Neural cell (in vitro differentiated cells): Measurements from ENCODE around the gene NPFFR1. TPM values are rescaled to one million over a fixed set of nuclear protein-coding genes. Genes with fewer than 3 reads are reported as not detected.

Experiments used
- H2AFZ ChIP-seq: fragments of 200-600, 300-800 bp; sonication (generic), shearing (Covaris generic); 2 replicates; pipeline ENCODE4 v1.6.0; 2014; ENCODE audit warnings: low read depth, mild to moderate bottlenecking, antibody characterized with exemption, low read length, moderate library complexity
- H3F3A ChIP-seq: fragments of 200-600 bp; shearing (Covaris generic); 2 replicates; pipeline ENCODE4 v1.6.1; 2016; ENCODE audit warnings: mild to moderate bottlenecking, moderate library complexity, mixed read lengths, antibody characterized with exemption, low read length; ENCODE audit not compliant: insufficient read depth, poor library complexity, severe bottlenecking
- H3K27ac ChIP-seq: fragments of 200-600, 300-800 bp; sonication (generic), shearing (Covaris generic); 2 replicates; pipeline ENCODE4 v1.5.1; 2014; ENCODE audit warnings: mild to moderate bottlenecking, low read length, moderate library complexity
- H3K27me3 ChIP-seq: fragments of 300-800, 200-600 bp; sonication (generic), shearing (Covaris generic); 2 replicates; pipeline ENCODE4 v1.6.0; 2014; ENCODE audit warnings: mild to moderate bottlenecking, low read depth, low read length, moderate library complexity; ENCODE audit not compliant: insufficient read depth
- H3K36me3 ChIP-seq: fragments of 300-800, 200-600 bp; sonication (generic), shearing (Covaris generic); 2 replicates; pipeline ENCODE4 v1.5.1; 2014; ENCODE audit warnings: mild to moderate bottlenecking, antibody characterized with exemption, low read length, moderate library complexity; ENCODE audit not compliant: insufficient read depth
- H3K4me2 ChIP-seq: fragments of 300-800, 200-600 bp; sonication (generic), shearing (Covaris generic); 2 replicates; pipeline ENCODE4 v1.6.0; 2014; ENCODE audit warnings: mild to moderate bottlenecking, low read length
- H3K4me3 ChIP-seq: fragments of 300-800, 200-600 bp; sonication (generic), shearing (Covaris generic); 2 replicates; pipeline ENCODE4 v1.5.1; 2014; ENCODE audit warnings: mild to moderate bottlenecking, low read length, moderate library complexity
- H3K79me2 ChIP-seq: fragments of 200-600 bp; shearing (Covaris generic); replicated peaks from 2 replicates; pipeline ENCODE4 v1.6.0; 2014; ENCODE audit warnings: mild to moderate bottlenecking, low read length, moderate library complexity; ENCODE audit not compliant: insufficient read depth
- H3K9ac ChIP-seq: fragments of 300-800, 200-600 bp; sonication (generic), shearing (Covaris generic); 2 replicates; pipeline ENCODE4 v1.6.1; 2016; ENCODE audit warnings: mild to moderate bottlenecking, low read length, mixed read lengths
- H3K9me2 ChIP-seq: fragments of 200-600 bp; shearing (Covaris generic); 2 replicates; pipeline ENCODE4 v1.6.1; 2016; ENCODE audit warnings: mild to moderate bottlenecking, low read length, mixed read lengths; ENCODE audit not compliant: insufficient read depth
- H3K9me3 ChIP-seq: fragments of 200-600, 300-800 bp; sonication (generic), shearing (Covaris generic); 2 replicates; pipeline ENCODE4 v1.6.1; 2016; ENCODE audit warnings: mild to moderate bottlenecking, mixed run types, low read length, moderate library complexity, mixed read lengths
- H4K20me1 ChIP-seq: fragments of 200-600 bp; shearing (Covaris generic); 2 replicates; pipeline ENCODE4 v1.6.1; 2016; ENCODE audit warnings: mild to moderate bottlenecking, mixed run types; ENCODE audit not compliant: insufficient read depth
- EP300 ChIP-seq: fragments of 450-650 bp; conservative IDR thresholded peaks from 2 replicates; pipeline ENCODE4 v1.6.1; 2014; ENCODE audit warnings: antibody characterized with exemption, mild to moderate bottlenecking, moderate library complexity; ENCODE audit not compliant: poor library complexity, severe bottlenecking
- EZH2 ChIP-seq: fragments of 200-600, 300-800 bp; shearing (Covaris generic), sonication (generic); IDR thresholded peaks from 2 replicates; pipeline ENCODE4 v1.6.1; 2014; ENCODE audit warnings: antibody characterized with exemption, low read length, borderline replicate concordance, mild to moderate bottlenecking; ENCODE audit not compliant: insufficient read depth, poor library complexity, severe bottlenecking
- MXI1 ChIP-seq: fragments of 450-650 bp; conservative IDR thresholded peaks from 2 replicates; pipeline ENCODE4 v1.6.1; 2014; ENCODE audit warnings: antibody characterized with exemption, mild to moderate bottlenecking; ENCODE audit not compliant: poor library complexity, severe bottlenecking
- POLR2AphosphoS5 ChIP-seq: IDR thresholded peaks from 2 replicates; pipeline ENCODE4 v1.6.1; 2012
- RAD21 ChIP-seq: fragments of 450-650 bp; conservative IDR thresholded peaks from 2 replicates; pipeline ENCODE4 v1.6.1; 2014; ENCODE audit warnings: antibody characterized with exemption, mild to moderate bottlenecking, moderate library complexity
- SMC3 ChIP-seq: fragments of 450-650 bp; conservative IDR thresholded peaks from 2 replicates; pipeline ENCODE4 v1.6.1; 2014; ENCODE audit warnings: antibody characterized with exemption, mild to moderate bottlenecking, moderate library complexity; ENCODE audit not compliant: poor library complexity
- TAF1 ChIP-seq: IDR thresholded peaks from 2 replicates; pipeline ENCODE4 v1.6.1; 2012; ENCODE audit warnings: low read depth
- polyA plus RNA-seq: library from polyadenylated mRNA; depleted of rRNA; stranded (reverse); fragments of >200 nt; gene quantifications from 2 replicates; pipeline ENCODE4 v1.2.3, GENCODE V29; 2014
- TF ChIP-seq, protein P1 (sequence below): IDR thresholded peaks from 2 replicates; pipeline ENCODE4 v1.6.1; 2012; ENCODE audit warnings: borderline replicate concordance
- TF ChIP-seq, protein P2 (sequence below): fragments of 450-650 bp; IDR thresholded peaks from 2 replicates; pipeline ENCODE4 v1.5.1; 2014; ENCODE audit warnings: antibody characterized with exemption, mild to moderate bottlenecking, moderate library complexity; ENCODE audit not compliant: poor library complexity, severe bottlenecking

The NPFFR1 gene
- polyA plus RNA-seq, 1 donor from 2014 or later = 0.07 TPM

DNA sequence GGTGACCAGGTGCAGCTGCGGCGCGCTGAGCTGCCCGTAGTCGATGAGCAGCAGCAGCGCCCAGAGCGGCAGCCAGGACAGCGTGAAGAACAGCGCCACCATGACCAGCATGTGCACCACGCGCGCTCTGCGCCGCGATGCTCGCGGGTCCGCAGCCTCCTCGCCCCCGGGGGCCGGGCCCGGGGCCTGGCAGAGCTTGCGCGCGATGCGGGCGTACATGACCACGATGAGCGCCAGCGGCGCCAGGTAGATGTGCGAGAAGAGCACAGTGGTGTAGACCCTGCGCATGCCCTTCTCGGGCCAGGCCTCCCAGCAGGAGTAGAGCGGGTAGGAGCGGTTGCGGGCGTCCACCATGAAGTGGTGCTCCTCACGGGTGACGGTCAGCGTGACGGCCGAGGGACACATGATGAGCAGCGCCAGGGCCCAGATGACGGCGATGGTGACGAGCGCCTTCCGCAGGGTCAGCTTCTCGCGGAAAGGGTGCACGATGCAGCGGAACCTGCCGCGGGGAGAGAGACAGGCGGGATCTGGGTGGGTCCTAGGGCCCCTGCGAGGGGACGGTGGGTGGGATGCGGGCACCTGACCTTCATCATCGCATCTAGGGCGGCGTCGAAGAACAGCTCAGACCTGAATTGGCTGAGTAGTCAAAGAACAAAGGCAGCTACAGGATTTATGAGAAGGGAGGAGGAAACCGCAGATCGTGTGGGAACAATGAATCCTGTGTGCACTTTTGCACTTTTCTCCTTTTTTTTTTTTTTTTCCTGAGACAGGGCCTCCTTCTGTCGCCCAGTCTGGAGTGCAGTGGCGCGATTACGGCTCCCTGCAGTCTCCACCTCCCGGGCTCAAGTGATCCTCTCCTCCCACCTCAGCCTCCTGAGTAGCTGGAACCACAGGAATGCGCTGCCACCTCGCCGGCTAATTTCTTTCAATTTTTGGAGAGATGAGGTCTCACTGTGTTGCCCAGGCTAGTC, 28.2 kb downstream of the NPFFR1 start:
- Histone ChIP-seq H3K79me2 (no peaks in the 10 kb centered on the region), H3K4me2 (no peak overlapping the region), H2AFZ (no peak overlapping the region), H3K9ac (no peak overlapping the region), H3K27ac (no peak overlapping the region), H4K20me1 (no peaks in the 10 kb centered on the region), H3K9me3 (no peaks in the 10 kb centered on the region), H3K36me3 (no peaks in the 10 kb centered on the region), H3K9me2 (no peaks in the 10 kb centered on the region), H3K27me3 (no peaks in the 10 kb centered on the region), H3K4me3 (no peak overlapping the region), H3F3A (no peaks in the 10 kb centered on the region)
- TF ChIP-seq MXI1 (no peak), TAF1 (no peak), EP300 (no peak), SMC3 (no peak), EZH2 (no peak), POLR2AphosphoS5 (no peak), RAD21 (no peak)
- TF ChIP-seq, protein P1, sequence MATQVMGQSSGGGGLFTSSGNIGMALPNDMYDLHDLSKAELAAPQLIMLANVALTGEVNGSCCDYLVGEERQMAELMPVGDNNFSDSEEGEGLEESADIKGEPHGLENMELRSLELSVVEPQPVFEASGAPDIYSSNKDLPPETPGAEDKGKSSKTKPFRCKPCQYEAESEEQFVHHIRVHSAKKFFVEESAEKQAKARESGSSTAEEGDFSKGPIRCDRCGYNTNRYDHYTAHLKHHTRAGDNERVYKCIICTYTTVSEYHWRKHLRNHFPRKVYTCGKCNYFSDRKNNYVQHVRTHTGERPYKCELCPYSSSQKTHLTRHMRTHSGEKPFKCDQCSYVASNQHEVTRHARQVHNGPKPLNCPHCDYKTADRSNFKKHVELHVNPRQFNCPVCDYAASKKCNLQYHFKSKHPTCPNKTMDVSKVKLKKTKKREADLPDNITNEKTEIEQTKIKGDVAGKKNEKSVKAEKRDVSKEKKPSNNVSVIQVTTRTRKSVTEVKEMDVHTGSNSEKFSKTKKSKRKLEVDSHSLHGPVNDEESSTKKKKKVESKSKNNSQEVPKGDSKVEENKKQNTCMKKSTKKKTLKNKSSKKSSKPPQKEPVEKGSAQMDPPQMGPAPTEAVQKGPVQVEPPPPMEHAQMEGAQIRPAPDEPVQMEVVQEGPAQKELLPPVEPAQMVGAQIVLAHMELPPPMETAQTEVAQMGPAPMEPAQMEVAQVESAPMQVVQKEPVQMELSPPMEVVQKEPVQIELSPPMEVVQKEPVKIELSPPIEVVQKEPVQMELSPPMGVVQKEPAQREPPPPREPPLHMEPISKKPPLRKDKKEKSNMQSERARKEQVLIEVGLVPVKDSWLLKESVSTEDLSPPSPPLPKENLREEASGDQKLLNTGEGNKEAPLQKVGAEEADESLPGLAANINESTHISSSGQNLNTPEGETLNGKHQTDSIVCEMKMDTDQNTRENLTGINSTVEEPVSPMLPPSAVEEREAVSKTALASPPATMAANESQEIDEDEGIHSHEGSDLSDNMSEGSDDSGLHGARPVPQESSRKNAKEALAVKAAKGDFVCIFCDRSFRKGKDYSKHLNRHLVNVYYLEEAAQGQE = no peak
- TF ChIP-seq, protein P2, sequence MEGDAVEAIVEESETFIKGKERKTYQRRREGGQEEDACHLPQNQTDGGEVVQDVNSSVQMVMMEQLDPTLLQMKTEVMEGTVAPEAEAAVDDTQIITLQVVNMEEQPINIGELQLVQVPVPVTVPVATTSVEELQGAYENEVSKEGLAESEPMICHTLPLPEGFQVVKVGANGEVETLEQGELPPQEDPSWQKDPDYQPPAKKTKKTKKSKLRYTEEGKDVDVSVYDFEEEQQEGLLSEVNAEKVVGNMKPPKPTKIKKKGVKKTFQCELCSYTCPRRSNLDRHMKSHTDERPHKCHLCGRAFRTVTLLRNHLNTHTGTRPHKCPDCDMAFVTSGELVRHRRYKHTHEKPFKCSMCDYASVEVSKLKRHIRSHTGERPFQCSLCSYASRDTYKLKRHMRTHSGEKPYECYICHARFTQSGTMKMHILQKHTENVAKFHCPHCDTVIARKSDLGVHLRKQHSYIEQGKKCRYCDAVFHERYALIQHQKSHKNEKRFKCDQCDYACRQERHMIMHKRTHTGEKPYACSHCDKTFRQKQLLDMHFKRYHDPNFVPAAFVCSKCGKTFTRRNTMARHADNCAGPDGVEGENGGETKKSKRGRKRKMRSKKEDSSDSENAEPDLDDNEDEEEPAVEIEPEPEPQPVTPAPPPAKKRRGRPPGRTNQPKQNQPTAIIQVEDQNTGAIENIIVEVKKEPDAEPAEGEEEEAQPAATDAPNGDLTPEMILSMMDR = no peak

- Histone ChIP-seq H3K27me3 (no peaks in the 10 kb centered on the region), H3K9me3 (no peaks in the 10 kb centered on the region), H3K79me2 (no peaks in the 10 kb centered on the region), H3K9ac (no peak overlapping the region), H2AFZ (no peak overlapping the region), H4K20me1 (no peaks in the 10 kb centered on the region), H3K36me3 (no peaks in the 10 kb centered on the region), H3K27ac (no peak overlapping the region), H3F3A (no peaks in the 10 kb centered on the region), H3K9me2 (no peaks in the 10 kb centered on the region), H3K4me3 (no peak overlapping the region), H3K4me2 (no peak overlapping the region)
- TF ChIP-seq EZH2 (no peak), EP300 (no peak), TAF1 (no peak), SMC3 (no peak), RAD21 (no peak), MXI1 (no peak), POLR2AphosphoS5 (no peak)
- TF ChIP-seq, protein P1 = no peak
- TF ChIP-seq, protein P2 = no peak
These were observed 29.0 kb downstream of the NPFFR1 start for GRCh38 chr10:70254778-70255328.
